GM18505 (cell line): ENCODE data around the gene TSEN2.

Experiments
- ATAC-seq: cut with Tn5 transposase; IDR thresholded peaks from one replicate; pipeline ENCODE4 v1.9.1; 2021; ENCODE audit not compliant: unreplicated experiment
- POLR2A ChIP-seq: IDR thresholded peaks from 4 replicates; pipeline ENCODE4 v1.6.1; 2011; ENCODE audit warnings: borderline replicate concordance; ENCODE audit not compliant: insufficient read depth, insufficient read length; ENCODE audit errors: extremely low read depth

Gene TSEN2

DNA sequence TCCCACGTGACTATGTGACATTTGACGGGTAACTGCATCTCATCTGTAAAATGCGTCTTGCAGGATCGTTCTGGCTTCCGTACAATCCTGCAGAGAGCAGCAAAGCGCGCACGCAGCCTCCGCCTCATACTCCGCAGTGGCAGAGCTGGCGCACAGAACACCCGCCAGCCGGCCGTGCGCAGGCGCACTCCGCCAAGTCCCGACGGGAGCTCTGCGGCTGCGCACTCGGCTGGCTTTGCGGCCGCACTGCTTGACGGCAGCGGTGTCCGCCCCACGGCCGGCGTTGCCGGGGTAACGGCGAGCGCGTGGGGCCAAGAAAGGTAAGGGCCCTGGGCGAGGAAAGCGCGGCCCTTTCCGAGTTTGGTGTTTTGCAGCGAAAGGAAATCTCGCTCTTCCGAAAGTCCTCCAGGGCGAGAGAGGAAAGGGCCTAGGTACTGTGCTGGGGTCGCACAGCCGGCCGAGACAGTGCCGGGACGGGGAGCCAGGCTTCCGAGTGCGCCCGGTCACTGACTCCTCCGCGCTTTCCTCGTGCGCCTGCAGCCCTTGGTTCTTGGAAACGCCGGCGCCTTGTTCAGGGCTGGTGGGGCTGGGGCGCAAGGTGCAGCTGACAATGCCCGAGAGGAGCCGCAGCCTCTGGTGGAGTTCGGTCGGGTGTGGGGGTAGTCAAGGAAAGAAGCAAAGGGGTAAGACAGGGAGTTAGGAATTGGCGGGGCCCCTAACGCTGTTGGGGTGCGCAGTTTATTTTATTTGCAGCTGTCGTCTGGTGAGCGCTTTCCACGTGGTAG is at the start of gene TSEN2:
Gene TSEN2, plus strand, starts transcription at position 283 of the 785 bp plus-strand sequence. CDS start 5,321 bp downstream, outside the sequence.
- peak; percentile 90 for TF ChIP-seq POLR2A
- peak; percentile 88 for ATAC-seq

DNA sequence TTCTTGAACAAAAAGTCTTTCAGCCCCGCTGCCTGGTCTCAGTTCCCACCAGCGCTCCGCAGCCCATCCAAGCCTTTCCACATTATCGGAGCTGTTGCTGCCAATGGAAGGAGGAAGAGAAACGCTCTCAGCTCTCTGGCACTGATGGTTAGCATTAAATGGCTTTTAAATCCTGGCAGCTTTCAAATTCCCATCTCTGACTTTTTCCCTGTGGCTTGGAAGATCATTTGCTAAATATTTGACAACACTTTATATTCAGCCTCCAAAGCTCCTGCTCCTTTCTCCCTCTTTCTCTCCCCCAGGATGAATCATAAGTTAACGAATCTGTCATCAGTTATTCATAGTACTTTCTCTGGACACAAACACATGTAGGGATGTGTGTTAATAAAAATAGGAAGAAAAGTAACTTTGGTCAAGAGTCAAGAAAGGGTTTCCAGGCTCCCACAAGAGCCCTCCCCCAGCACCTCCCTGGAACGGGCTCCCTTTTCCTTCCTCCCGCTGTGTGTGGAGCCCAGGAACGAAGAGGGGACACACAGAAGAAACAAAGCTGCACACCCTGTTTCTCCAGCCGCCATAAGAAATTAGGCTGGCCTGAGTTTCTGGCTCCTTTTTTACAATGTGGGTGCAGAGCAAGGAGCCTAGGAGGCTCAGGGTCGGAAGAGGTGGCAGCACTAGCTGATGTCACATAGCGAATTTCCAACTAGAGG is 47.6 kb upstream of the TSEN2 start:
- no peak for ATAC-seq
- no peak for TF ChIP-seq POLR2A

DNA sequence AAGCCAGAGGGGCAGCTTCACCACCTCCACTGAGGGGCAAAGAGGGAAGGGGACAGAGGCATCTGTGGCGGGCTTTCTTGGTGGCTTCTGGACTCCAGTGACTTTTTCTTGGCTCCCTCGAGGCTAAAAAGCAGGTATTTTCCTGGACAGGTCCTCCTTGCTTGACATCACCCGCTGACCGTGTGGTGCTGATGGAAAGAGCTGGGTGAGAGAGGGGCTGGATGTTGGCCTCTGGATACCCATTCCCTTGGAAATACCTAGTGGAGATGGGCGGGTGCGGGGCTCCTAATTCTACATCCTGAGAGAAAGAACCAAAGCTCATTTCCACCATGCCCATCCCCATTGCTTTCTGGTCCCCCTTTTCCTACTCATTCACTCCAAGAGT is 47.1 kb upstream of the TSEN2 start:
- no peak for TF ChIP-seq POLR2A
- ATAC-seq, result no peak

DNA sequence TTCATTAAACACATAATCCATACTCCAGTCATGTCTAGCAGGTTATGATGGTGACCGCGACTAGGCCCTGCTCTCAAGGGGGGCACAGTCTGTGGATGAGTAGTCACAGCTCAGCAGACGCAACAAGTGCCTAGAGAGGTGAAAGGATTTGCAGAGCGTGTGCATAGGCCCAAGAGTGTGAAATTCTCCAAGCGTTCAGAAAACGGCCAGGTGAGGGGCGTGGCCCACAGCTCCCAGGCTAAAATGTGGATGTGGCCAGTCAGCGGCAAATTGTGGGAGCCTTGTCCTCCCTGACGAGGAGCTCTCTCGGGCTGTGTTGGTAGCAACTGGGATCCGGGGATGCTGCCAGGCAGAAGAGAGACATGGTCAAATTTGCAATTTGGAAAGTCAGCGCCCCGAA is 46.4 kb upstream of the TSEN2 start:
- ATAC-seq, result no peak
- TF ChIP-seq POLR2A, result no peak

DNA sequence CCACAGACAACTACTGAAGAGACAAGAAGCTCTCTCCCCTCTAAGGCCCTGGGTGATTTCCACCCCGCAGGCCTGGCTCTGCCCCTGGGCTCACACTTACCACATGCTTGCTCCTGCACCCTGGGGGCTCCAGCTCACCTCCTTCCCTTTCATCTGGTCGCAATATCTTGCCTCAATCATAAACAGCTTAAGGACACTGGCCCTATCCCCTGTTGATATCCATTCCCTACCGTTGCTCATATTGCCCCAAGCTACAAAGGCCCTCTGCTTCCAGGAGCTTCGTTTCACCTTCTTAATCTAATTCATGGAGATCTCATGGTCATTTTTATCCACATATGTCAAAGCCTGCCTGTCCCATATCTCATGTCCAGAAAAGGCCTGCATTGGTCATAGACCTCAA is 46.0 kb upstream of the TSEN2 start:
- no peak for TF ChIP-seq POLR2A
- ATAC-seq, result no peak

DNA sequence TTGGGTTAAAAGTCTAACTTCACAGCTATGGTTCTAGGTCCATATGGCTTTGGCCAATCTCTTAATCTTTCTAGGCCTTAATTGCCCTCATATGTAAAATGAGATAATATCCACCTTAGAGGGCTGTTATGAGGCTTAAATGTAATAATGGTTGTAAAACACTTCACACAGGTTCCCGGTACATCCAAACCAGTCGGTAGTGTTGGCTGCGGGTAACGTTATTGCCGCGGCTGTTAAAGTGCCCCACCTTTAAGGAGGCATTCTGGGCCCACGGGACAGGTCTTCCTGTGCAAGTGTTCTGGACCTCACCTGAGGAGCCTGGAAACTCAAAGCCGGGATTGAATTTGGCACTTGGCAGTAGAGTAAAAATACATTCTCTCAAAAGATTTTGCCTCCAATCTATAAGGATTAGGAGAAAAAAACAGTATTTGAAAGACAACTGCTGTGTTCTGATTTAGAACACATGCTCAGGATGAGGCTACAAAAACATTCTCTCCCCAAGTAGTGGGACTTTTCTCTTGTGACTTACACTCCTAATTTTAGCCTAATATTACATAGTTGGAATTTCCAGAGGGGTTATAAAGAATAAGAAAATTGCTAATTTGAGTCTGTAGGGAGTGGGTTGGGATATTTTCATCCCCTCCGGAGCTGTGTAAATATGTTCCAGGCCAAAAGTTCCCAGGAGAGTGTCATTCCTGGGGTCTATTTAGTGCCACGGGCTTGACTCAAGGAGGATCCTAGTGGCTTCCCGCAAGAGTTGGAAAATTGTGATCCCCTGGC is 44.9 kb upstream of the TSEN2 start:
- no peak for TF ChIP-seq POLR2A
- ATAC-seq, result no peak

DNA sequence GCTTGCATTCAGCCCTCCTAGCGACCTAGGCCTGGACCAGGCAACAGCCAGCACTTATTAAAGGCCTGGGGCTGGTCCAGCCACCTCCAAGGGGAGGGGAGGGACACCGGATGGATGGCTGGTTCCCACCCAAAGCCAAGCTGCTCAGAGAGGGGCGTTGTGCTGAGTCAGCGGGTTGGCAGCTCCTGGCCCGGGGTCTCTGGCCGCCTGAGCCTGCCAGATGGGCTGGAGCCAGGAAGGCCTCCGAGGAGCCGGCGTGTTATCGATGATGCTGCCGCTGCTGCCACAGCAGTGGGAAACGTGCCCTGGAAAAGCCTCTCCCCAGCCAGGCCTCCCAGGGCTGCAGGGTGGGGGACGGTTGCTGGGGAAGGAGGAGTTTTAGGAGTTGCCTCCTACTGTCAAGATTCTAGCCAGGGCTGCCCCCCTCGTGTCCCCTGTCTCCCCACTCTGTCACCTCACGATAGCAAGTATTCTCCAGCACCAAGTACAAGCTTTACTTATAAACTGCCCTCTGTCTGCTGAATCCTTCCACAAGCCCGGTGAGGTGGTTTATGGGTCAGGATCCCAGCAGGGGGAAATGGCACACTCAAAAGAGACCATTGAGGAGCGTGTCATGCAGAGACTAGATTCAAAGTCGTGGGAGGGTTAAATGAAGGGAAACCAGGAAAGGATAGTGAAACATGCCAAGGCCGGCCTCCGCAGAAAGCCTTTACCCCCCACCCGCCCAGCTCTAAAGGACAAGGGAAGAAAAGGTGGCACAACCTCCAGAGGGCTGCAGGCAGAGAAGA is 43.2 kb upstream of the TSEN2 start:
- no peak for TF ChIP-seq POLR2A
- no peak for ATAC-seq

DNA sequence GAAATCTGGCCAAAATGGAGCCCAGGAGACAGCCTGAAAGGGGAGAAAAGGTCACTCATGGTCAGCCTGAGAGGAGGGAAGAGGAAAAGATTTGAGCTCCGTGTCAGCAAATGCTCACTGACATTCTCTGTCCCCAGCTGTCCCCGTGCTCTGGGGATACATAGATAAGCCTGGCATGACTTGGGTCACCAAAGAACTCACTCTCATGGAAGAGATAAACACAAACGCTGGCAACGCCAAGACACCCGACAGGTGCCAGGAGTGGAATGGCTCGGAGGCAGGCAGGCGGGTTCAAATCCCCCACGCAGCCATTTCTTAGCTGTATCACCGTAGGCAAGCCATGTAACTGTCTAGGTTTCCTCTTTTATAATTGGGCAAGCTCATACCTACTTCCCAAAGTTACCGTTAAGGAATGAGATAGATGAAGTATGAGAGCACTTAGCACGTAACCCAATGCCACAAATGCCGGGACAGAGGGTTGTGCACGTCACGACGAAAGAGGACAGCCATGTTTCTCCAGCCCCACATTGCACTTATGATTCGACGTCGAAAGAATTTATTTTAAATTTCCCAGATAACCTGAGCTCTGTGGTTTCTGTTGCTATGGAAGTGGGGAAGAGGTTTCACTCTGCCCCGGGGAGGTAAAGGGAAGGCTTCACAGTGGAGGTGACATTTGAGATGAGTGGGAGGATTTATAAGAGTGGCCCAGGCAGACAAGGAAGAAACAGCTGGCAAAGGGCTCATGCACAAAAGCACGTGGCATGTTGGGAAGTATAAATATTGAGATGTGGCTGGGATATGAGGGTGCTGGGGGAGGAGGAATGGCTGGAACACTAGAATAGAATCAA is 41.4 kb upstream of the TSEN2 start:
- TF ChIP-seq POLR2A, result no peak
- no peak for ATAC-seq

DNA sequence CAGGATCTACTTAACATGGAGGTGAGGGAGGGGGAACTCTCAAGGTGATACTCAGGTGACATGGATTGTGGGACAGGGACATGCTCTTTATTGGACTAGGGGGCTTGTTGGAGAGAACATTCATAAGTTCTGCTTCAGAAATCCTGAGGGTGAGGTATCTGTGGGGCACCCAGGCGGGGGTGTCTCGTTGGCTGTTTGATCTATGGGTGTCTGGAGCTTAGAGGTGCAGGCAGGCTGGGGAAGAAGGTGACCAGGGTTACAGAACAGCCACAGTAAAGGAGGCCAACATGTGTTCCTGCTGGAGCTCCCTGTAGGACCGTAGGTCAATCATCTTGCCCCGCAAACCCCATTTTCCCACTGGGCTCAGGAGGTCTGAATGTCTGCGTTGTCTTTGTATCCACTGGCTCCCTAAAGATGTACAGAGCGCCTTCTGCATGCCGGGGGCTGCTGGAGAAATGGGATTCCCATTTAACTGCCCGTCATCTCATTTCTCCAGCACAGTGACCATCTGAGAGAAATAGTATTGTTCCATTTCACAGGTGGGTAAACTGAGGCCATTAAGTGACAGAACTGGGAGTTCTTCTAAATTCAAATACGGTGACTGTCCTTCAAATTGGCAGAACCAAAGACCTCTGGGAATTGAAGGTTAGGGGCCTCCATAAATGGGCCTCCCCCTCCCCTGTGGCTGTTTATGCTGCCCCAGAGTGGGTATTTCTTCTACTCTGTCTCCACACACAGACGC is 40.3 kb upstream of the TSEN2 start:
- no peak for TF ChIP-seq POLR2A
- ATAC-seq, result no peak

DNA sequence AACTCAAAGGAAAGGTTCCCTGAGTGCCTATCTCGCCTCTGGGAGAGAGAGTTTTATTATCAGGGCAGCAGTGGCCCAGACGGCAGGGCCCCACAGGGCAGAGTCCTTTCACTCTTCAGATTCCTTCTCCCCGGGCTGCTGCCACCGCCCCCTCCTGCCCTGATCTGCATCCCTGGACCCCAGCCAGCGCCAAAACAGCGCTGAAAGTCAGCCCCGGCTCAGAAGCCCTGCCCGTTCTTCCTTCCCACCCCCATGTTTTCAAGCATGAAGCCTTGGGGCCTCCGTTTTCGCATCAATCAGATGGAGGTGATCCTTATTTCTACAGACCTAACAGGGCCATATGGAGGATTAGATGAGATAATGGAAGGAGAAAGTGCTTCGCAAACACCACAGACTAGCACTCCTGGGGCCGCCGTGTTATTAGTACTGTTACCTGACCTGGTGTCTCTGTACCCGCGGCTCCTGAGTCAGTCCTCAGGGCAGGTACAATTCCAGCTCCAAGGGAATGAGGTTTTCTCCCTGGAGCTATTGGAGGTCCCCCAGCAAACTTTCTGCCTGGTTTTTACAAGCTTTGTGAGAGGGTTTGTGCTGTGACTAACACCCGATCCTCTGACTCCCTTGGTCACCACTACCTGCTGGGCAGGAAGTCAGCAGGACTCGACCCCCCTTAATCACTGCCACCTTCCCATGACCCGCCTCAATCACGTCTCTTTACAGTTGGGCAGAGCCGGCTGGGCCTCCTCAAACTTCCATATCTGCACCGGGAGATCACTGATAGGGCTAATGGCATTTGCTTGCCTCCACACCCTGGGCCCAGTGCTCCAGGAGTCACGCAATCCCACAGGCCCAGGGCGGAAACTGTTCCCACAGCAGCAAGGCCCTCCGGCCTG is 39.5 kb upstream of the TSEN2 start:
- no peak for TF ChIP-seq POLR2A
- no peak for ATAC-seq
